Mesendoderm (in vitro differentiated cells): ENCODE measurements around the gene CRELD2.

Source experiments
- DNase-seq: peaks from one replicate; pipeline ENCODE4 v3.0.0; 2013
- H2AK5ac ChIP-seq: 2 replicates; pipeline ENCODE4 v1.6.1; 2013; ENCODE audit warnings: low read length, inconsistent platforms
- H2BK120ac ChIP-seq: 2 replicates; pipeline ENCODE4 v1.6.1; 2013; ENCODE audit warnings: low read depth, mild to moderate bottlenecking, low read length, moderate library complexity, mixed read lengths
- H2BK15ac ChIP-seq: replicated peaks from 2 replicates; pipeline ENCODE4 v1.6.1; 2013; ENCODE audit warnings: low read depth, mild to moderate bottlenecking, moderate library complexity
- H2BK5ac ChIP-seq: 2 replicates; pipeline ENCODE4 v1.6.1; 2013; ENCODE audit warnings: low read length, inconsistent platforms
- H3K18ac ChIP-seq: 2 replicates; pipeline ENCODE4 v1.6.1; 2013; ENCODE audit warnings: mild to moderate bottlenecking, low read length, mixed read lengths
- H3K23ac ChIP-seq: one replicate; pipeline ENCODE4 v1.6.1; 2013; ENCODE audit warnings: low read length
- H3K27ac ChIP-seq: 2 replicates; pipeline ENCODE4 v1.5.1; 2013; ENCODE audit warnings: low read depth, mild to moderate bottlenecking, inconsistent platforms, low read length, moderate library complexity
- H3K27me3 ChIP-seq: 2 replicates; pipeline ENCODE4 v1.6.1; 2013; ENCODE audit warnings: low read length, control low read depth, mild to moderate bottlenecking, inconsistent platforms; ENCODE audit not compliant: insufficient read depth, poor library complexity
- H3K36me3 ChIP-seq: 2 replicates; pipeline ENCODE4 v1.6.1; 2013; ENCODE audit warnings: low read length, inconsistent platforms; ENCODE audit not compliant: control insufficient read depth, insufficient read depth
- H3K4ac ChIP-seq: one replicate; pipeline ENCODE4 v1.6.1; 2013; ENCODE audit warnings: low read depth, mild to moderate bottlenecking, low read length, moderate library complexity
- H3K4me1 ChIP-seq: 2 replicates; pipeline ENCODE4 v1.6.1; 2013; ENCODE audit warnings: low read depth, low read length, inconsistent platforms; ENCODE audit not compliant: control insufficient read depth
- H3K4me2 ChIP-seq: 2 replicates; pipeline ENCODE4 v1.6.1; 2013; ENCODE audit warnings: low read length
- H3K4me3 ChIP-seq: 2 replicates; pipeline ENCODE4 v1.5.1; 2013; ENCODE audit warnings: mild to moderate bottlenecking, low read length
- H3K56ac ChIP-seq: one replicate; pipeline ENCODE4 v1.6.1; 2013; ENCODE audit warnings: low read length
- H3K79me1 ChIP-seq: 2 replicates; pipeline ENCODE4 v1.6.1; 2013; ENCODE audit warnings: low read length, inconsistent platforms
- H3K79me2 ChIP-seq: 2 replicates; pipeline ENCODE4 v1.6.1; 2013; ENCODE audit warnings: mild to moderate bottlenecking, low read length; ENCODE audit not compliant: control insufficient read depth, insufficient read depth
- H3K9ac ChIP-seq: 2 replicates; pipeline ENCODE4 v1.6.1; 2013; ENCODE audit warnings: low read length, inconsistent platforms
- H4K5ac ChIP-seq: one replicate; pipeline ENCODE4 v1.6.1; 2013; ENCODE audit warnings: low read length
- H4K8ac ChIP-seq: one replicate; pipeline ENCODE4 v1.6.1; 2013; ENCODE audit warnings: low read depth, mild to moderate bottlenecking, control low read depth, low read length, moderate library complexity
- WGBS: extraction: QIAGEN DNeasy Blood & Tissue Kit; methylation state at CpG from one replicate; pipeline ENCODE4 v1.1.7; 2013; ENCODE audit warnings: low lambda C conversion rate, missing lambda C conversion rate; ENCODE audit not compliant: insufficient coverage; ENCODE audit errors: extremely low coverage; 5-methylcytosine and 5-hydroxymethylcytosine counted together

CRELD2 gene

GRCh38 chr22:49922484-49922883, 4.0 kb downstream of the CRELD2 start:
- H4K8ac ChIP-seq: no peak overlapping the region
- WGBS: no CpG with 5 or more reads among the region's 22 CpGs
- H2BK120ac ChIP-seq: no peak overlapping the region

GRCh38 chr22:49922926-49923325, 4.5 kb downstream of the CRELD2 start:
- Histone ChIP-seq H4K8ac (no peak overlapping the region), H3K4me1 (no peaks in the 10 kb centered on the region), H3K9ac (no peak overlapping the region), H3K79me1 (no peaks in the 10 kb centered on the region), H3K4me3 (no peak overlapping the region), H3K4ac (no peak overlapping the region), H2BK15ac (no peak overlapping the region), H3K18ac (no peak overlapping the region), H2BK120ac (no peak overlapping the region), H2BK5ac (no peak overlapping the region), H3K4me2 (no peak overlapping the region), H2AK5ac (no peak overlapping the region), H3K23ac (no peak overlapping the region), H3K36me3 (peaks cover 7% of the 10 kb centered on the region), H3K56ac (no peak overlapping the region), H3K27me3 (no peaks in the 10 kb centered on the region), H3K79me2 (no peaks in the 10 kb centered on the region), H3K27ac (no peak overlapping the region), H4K5ac (no peak overlapping the region)
- DNase-seq: no peak
- no CpG with 5 or more reads among the region's 25 CpGs for WGBS

More at GRCh38 chr22:49922484-49922883, 4.0 kb downstream of the CRELD2 start:
- no peak overlapping the region for H3K4ac ChIP-seq
- H3K18ac ChIP-seq: no peak overlapping the region
- H4K5ac ChIP-seq: no peak overlapping the region
- no peak for DNase-seq
- H3K56ac ChIP-seq: no peak overlapping the region
- no peaks in the 10 kb centered on the region for H3K79me1 ChIP-seq
- no peak overlapping the region for H3K27ac ChIP-seq
- H3K4me2 ChIP-seq: no peak overlapping the region
- H2BK5ac ChIP-seq: no peak overlapping the region
- H3K23ac ChIP-seq: no peak overlapping the region
- H3K4me1 ChIP-seq: no peaks in the 10 kb centered on the region
- H2BK15ac ChIP-seq: no peak overlapping the region
- no peaks in the 10 kb centered on the region for H3K79me2 ChIP-seq
- H3K4me3 ChIP-seq: no peak overlapping the region
- H3K9ac ChIP-seq: no peak overlapping the region
- peaks cover 7% of the 10 kb centered on the region for H3K36me3 ChIP-seq
- no peak overlapping the region for H2AK5ac ChIP-seq
- H3K27me3 ChIP-seq: no peaks in the 10 kb centered on the region

- Histone ChIP-seq H4K5ac (no peak overlapping the region), H3K56ac (no peak overlapping the region), H3K79me1 (no peaks in the 10 kb centered on the region), H3K9ac (no peak overlapping the region), H3K36me3 (peaks cover 7% of the 10 kb centered on the region), H2AK5ac (no peak overlapping the region), H3K79me2 (no peaks in the 10 kb centered on the region), H3K23ac (no peak overlapping the region), H3K4ac (no peak overlapping the region), H3K4me3 (no peak overlapping the region), H3K18ac (no peak overlapping the region), H2BK120ac (no peak overlapping the region), H3K27ac (no peak overlapping the region), H2BK5ac (no peak overlapping the region), H4K8ac (no peak overlapping the region), H2BK15ac (no peak overlapping the region), H3K27me3 (no peaks in the 10 kb centered on the region), H3K4me2 (no peak overlapping the region), H3K4me1 (no peaks in the 10 kb centered on the region)
- no peak for DNase-seq
- WGBS: no CpG with 5 or more reads among the region's 16 CpGs
Measured at GRCh38 chr22:49923445-49923844, 5.0 kb downstream of the CRELD2 start.

GRCh38 chr22:49924113-49924833, 5.8 kb downstream of the CRELD2 start:
- no peak overlapping the region for H3K4ac ChIP-seq
- no CpG with 5 or more reads among the region's 31 CpGs for WGBS
- H4K8ac ChIP-seq: no peak overlapping the region

GRCh38 chr22:49925525-49926128, 7.2 kb downstream of the CRELD2 start:
- Histone ChIP-seq H2AK5ac (no peak overlapping the region), H3K27ac (no peak overlapping the region), H3K36me3 (peaks cover 3% of the 10 kb centered on the region), H4K8ac (no peak overlapping the region), H3K79me1 (no peaks in the 10 kb centered on the region), H2BK120ac (no peak overlapping the region), H3K79me2 (no peaks in the 10 kb centered on the region), H3K9ac (no peak overlapping the region), H3K4me3 (no peak overlapping the region), H3K4ac (no peak overlapping the region), H4K5ac (no peak overlapping the region), H3K4me2 (no peak overlapping the region), H3K4me1 (no peaks in the 10 kb centered on the region), H2BK5ac (no peak overlapping the region), H3K18ac (no peak overlapping the region), H3K23ac (no peak overlapping the region), H2BK15ac (no peak overlapping the region), H3K56ac (no peak overlapping the region), H3K27me3 (no peaks in the 10 kb centered on the region)
- WGBS: no CpG with 5 or more reads among the region's 24 CpGs
- DNase-seq: no peak

More at GRCh38 chr22:49924113-49924833, 5.8 kb downstream of the CRELD2 start:
- no peaks in the 10 kb centered on the region for H3K4me1 ChIP-seq
- DNase-seq: no peak
- H3K79me2 ChIP-seq: no peaks in the 10 kb centered on the region
- no peak overlapping the region for H4K5ac ChIP-seq
- no peaks in the 10 kb centered on the region for H3K79me1 ChIP-seq
- peaks cover 7% of the 10 kb centered on the region for H3K36me3 ChIP-seq
- H3K18ac ChIP-seq: no peak overlapping the region
- no peak overlapping the region for H3K4me3 ChIP-seq
- H3K9ac ChIP-seq: no peak overlapping the region
- no peak overlapping the region for H3K27ac ChIP-seq
- no peak overlapping the region for H2BK5ac ChIP-seq
- H2BK15ac ChIP-seq: no peak overlapping the region
- H2BK120ac ChIP-seq: no peak overlapping the region
- H3K4me2 ChIP-seq: no peak overlapping the region
- H2AK5ac ChIP-seq: no peak overlapping the region
- no peak overlapping the region for H3K23ac ChIP-seq
- no peak overlapping the region for H3K56ac ChIP-seq
- no peaks in the 10 kb centered on the region for H3K27me3 ChIP-seq
